Activated T-helper 2 cell treated with anti-CD3 and anti-CD28 coated beads, Interferon-gamma antibody, Interleukin-2, Interleukin-4, amounts not matched to agents 10 μg/mL and 5 μg/mL and 100 μg/mL, durations not matched to agents 14 hours and 24 hours and 36 hours (primary cell): Measurements from ENCODE around the gene OSBPL5. TPM values are rescaled to one million over a fixed set of nuclear protein-coding genes. Genes with fewer than 3 reads are reported as not detected.

Experiments used
- DNase-seq: peaks from one replicate; pipeline ENCODE4 v3.0.0; 2021; ENCODE audit warnings: low spot score
- H3K27ac Mint-ChIP-seq: one replicate; pipeline ENCODE4 v1.8.0; 2021; ENCODE audit warnings: mixed read lengths
- H3K27me3 Mint-ChIP-seq: one replicate; pipeline ENCODE4 v1.8.0; 2021; ENCODE audit warnings: low read depth, mixed read lengths
- H3K36me3 Mint-ChIP-seq: one replicate; pipeline ENCODE4 v1.8.0; 2021; ENCODE audit warnings: low read depth, mixed read lengths
- H3K4me1 Mint-ChIP-seq: one replicate; pipeline ENCODE4 v1.8.0; 2021; ENCODE audit warnings: low read depth, mixed read lengths
- H3K4me3 Mint-ChIP-seq: one replicate; pipeline ENCODE4 v1.8.0; 2021; ENCODE audit warnings: low read depth, mild to moderate bottlenecking, moderate library complexity, mixed read lengths
- H3K9me3 Mint-ChIP-seq: one replicate; pipeline ENCODE4 v1.8.0; 2021; ENCODE audit warnings: mixed read lengths
- intact Hi-C: fragments of 100-400 bp; cut with micrococcal nuclease; formaldehyde crosslinking; loops from one replicate; pipeline ENCODE4 v1.15.1; 2023
- total RNA-seq: library from RNA; stranded (reverse); gene quantifications from 2 replicates; pipeline ENCODE4 v1.2.3, GENCODE V29; 2022

Gene OSBPL5
- total RNA-seq, 1 donor from 2014 or later, result 2.3 TPM

- H3K27me3 Mint-ChIP-seq, result no peaks in the 10 kb centered on the region
- no peak for DNase-seq
- no peak overlapping the region for H3K4me3 Mint-ChIP-seq
- H3K9me3 Mint-ChIP-seq, result peaks cover under 1% of the 10 kb centered on the region
- H3K4me1 Mint-ChIP-seq, result no peaks in the 10 kb centered on the region
- no peak overlapping the region for H3K27ac Mint-ChIP-seq
- no peaks in the 10 kb centered on the region for H3K36me3 Mint-ChIP-seq
- intact Hi-C loops, result no loop called here
Measured at GRCh38 chr11:3181725-3182461, 16.8 kb upstream of the OSBPL5 start.

- no peaks in the 10 kb centered on the region for H3K4me1 Mint-ChIP-seq
- no peak overlapping the region for H3K27ac Mint-ChIP-seq
- DNase-seq, result no peak
- H3K4me3 Mint-ChIP-seq, result no peak overlapping the region
- peaks cover 8% of the 10 kb centered on the region for H3K9me3 Mint-ChIP-seq
- intact Hi-C loops, result no loop called here
- H3K27me3 Mint-ChIP-seq, result no peaks in the 10 kb centered on the region
- H3K36me3 Mint-ChIP-seq, result no peaks in the 10 kb centered on the region
Measured at GRCh38 chr11:3180869-3181268, 15.8 kb upstream of the OSBPL5 start.

- no peaks in the 10 kb centered on the region for H3K4me1 Mint-ChIP-seq
Measured at GRCh38 chr11:3178349-3178748, 13.2 kb upstream of the OSBPL5 start.

GRCh38 chr11:3177931-3178330 lies 12.8 kb upstream of the OSBPL5 start:
- intact Hi-C loops, result no loop called here
- Mint-ChIP-seq H3K27me3 (no peaks in the 10 kb centered on the region), H3K4me3 (no peak overlapping the region), H3K4me1 (no peaks in the 10 kb centered on the region), H3K27ac (no peak overlapping the region), H3K36me3 (no peaks in the 10 kb centered on the region), H3K9me3 (peaks cover 14% of the 10 kb centered on the region)
- DNase-seq, result no peak

More at GRCh38 chr11:3178349-3178748, 13.2 kb upstream of the OSBPL5 start:
- Mint-ChIP-seq H3K27me3 (no peaks in the 10 kb centered on the region), H3K9me3 (peaks cover 14% of the 10 kb centered on the region), H3K4me3 (no peak overlapping the region), H3K27ac (no peak overlapping the region), H3K36me3 (no peaks in the 10 kb centered on the region)
- no peak for DNase-seq
- intact Hi-C loops, result no loop called here

- intact Hi-C loops, result no loop called here
- Mint-ChIP-seq H3K9me3 (peaks cover 14% of the 10 kb centered on the region), H3K4me3 (no peak overlapping the region), H3K27ac (no peak overlapping the region), H3K4me1 (no peaks in the 10 kb centered on the region), H3K27me3 (peaks cover 2% of the 10 kb centered on the region), H3K36me3 (no peaks in the 10 kb centered on the region)
- no peak for DNase-seq
Measured at GRCh38 chr11:3176487-3176886, 11.4 kb upstream of the OSBPL5 start.

GRCh38 chr11:3175194-3175593 lies 10.1 kb upstream of the OSBPL5 start:
- no peak overlapping the region for H3K27ac Mint-ChIP-seq
- no peak for DNase-seq
- no peaks in the 10 kb centered on the region for H3K4me1 Mint-ChIP-seq
- intact Hi-C loops, result no loop called here
- peaks cover 14% of the 10 kb centered on the region for H3K9me3 Mint-ChIP-seq
- no peaks in the 10 kb centered on the region for H3K36me3 Mint-ChIP-seq
- peaks cover 2% of the 10 kb centered on the region for H3K27me3 Mint-ChIP-seq
- no peak overlapping the region for H3K4me3 Mint-ChIP-seq

- intact Hi-C loops, result no loop called here
- Mint-ChIP-seq H3K27me3 (peaks cover 7% of the 10 kb centered on the region), H3K27ac (no peak overlapping the region), H3K4me1 (peaks cover 5% of the 10 kb centered on the region), H3K4me3 (no peak overlapping the region), H3K36me3 (no peaks in the 10 kb centered on the region), H3K9me3 (peaks cover 14% of the 10 kb centered on the region)
- DNase-seq, result no peak
Measured at GRCh38 chr11:3174387-3174786, 9.3 kb upstream of the OSBPL5 start.

- peaks cover 11% of the 10 kb centered on the region for H3K27me3 Mint-ChIP-seq
- peaks cover 9% of the 10 kb centered on the region for H3K4me1 Mint-ChIP-seq
- H3K27ac Mint-ChIP-seq, result no peak overlapping the region
- no peak for DNase-seq
- H3K4me3 Mint-ChIP-seq, result no peak overlapping the region
- H3K36me3 Mint-ChIP-seq, result no peaks in the 10 kb centered on the region
- peaks cover 14% of the 10 kb centered on the region for H3K9me3 Mint-ChIP-seq
- intact Hi-C loops, result no loop called here
Measured at GRCh38 chr11:3173795-3174194, 8.7 kb upstream of the OSBPL5 start.

- Mint-ChIP-seq H3K4me3 (no peak overlapping the region), H3K36me3 (no peaks in the 10 kb centered on the region), H3K27me3 (peaks cover 20% of the 10 kb centered on the region), H3K9me3 (peaks cover 14% of the 10 kb centered on the region), H3K27ac (no peak overlapping the region), H3K4me1 (peaks cover 9% of the 10 kb centered on the region)
- no peak for DNase-seq
- intact Hi-C loops, result no loop called here
Measured at GRCh38 chr11:3171931-3172560, 6.9 kb upstream of the OSBPL5 start.

- DNase-seq, result no peak
- no peak overlapping the region for H3K4me3 Mint-ChIP-seq
- no peak overlapping the region for H3K27ac Mint-ChIP-seq
- peaks cover 7% of the 10 kb centered on the region for H3K9me3 Mint-ChIP-seq
- H3K36me3 Mint-ChIP-seq, result no peaks in the 10 kb centered on the region
- H3K4me1 Mint-ChIP-seq, result peaks cover 9% of the 10 kb centered on the region
- peaks cover 28% of the 10 kb centered on the region for H3K27me3 Mint-ChIP-seq
- intact Hi-C loops, result no loop called here
Measured at GRCh38 chr11:3170756-3171650, 5.9 kb upstream of the OSBPL5 start.

GRCh38 chr11:3170044-3170755 lies 5.1 kb upstream of the OSBPL5 start:
- no peaks in the 10 kb centered on the region for H3K36me3 Mint-ChIP-seq
- no peaks in the 10 kb centered on the region for H3K9me3 Mint-ChIP-seq
- H3K4me1 Mint-ChIP-seq, result peaks cover 13% of the 10 kb centered on the region
- peaks cover 35% of the 10 kb centered on the region for H3K27me3 Mint-ChIP-seq
- DNase-seq, result no peak
- intact Hi-C loops, result no loop called here
- peak overlapping the region; percentile 17 for H3K27ac Mint-ChIP-seq
- H3K4me3 Mint-ChIP-seq, result no peak overlapping the region

- Mint-ChIP-seq H3K36me3 (no peaks in the 10 kb centered on the region), H3K9me3 (no peaks in the 10 kb centered on the region), H3K27ac (peak overlapping the region; percentile 17), H3K4me1 (peaks cover 13% of the 10 kb centered on the region), H3K4me3 (no peak overlapping the region), H3K27me3 (peaks cover 35% of the 10 kb centered on the region)
- no peak for DNase-seq
- intact Hi-C loops, result no loop called here
Measured at GRCh38 chr11:3169255-3170043, 4.3 kb upstream of the OSBPL5 start.
